Endothelial cell (in vitro differentiated cells): Measurements from ENCODE around the gene SRRM2. TPM values are rescaled to one million over a fixed set of nuclear protein-coding genes. Genes with fewer than 3 reads are reported as not detected.

Experiments used
- DNase-seq: peaks from one replicate; pipeline ENCODE4 v3.0.0; 2021; ENCODE audit warnings: low spot score
- H3K27ac Mint-ChIP-seq: one replicate; pipeline ENCODE4 v1.8.0; 2021; ENCODE audit warnings: mixed read lengths, inconsistent platforms; ENCODE audit not compliant: unreplicated experiment
- H3K27me3 Mint-ChIP-seq: one replicate; pipeline ENCODE4 v1.8.0; 2021; ENCODE audit warnings: mild to moderate bottlenecking, moderate library complexity, mixed read lengths, inconsistent platforms; ENCODE audit not compliant: unreplicated experiment
- H3K36me3 Mint-ChIP-seq: one replicate; pipeline ENCODE4 v1.8.0; 2021; ENCODE audit warnings: mild to moderate bottlenecking, low read depth, mixed read lengths, inconsistent platforms; ENCODE audit not compliant: unreplicated experiment
- H3K4me1 Mint-ChIP-seq: one replicate; pipeline ENCODE4 v1.8.0; 2021; ENCODE audit warnings: mild to moderate bottlenecking, mixed read lengths, inconsistent platforms; ENCODE audit not compliant: unreplicated experiment
- H3K4me3 Mint-ChIP-seq: one replicate; pipeline ENCODE4 v1.8.0; 2021; ENCODE audit warnings: mild to moderate bottlenecking, mixed read lengths, inconsistent platforms; ENCODE audit not compliant: unreplicated experiment
- H3K9me3 Mint-ChIP-seq: one replicate; pipeline ENCODE4 v1.8.0; 2021; ENCODE audit warnings: mixed read lengths, inconsistent platforms; ENCODE audit not compliant: unreplicated experiment
- CTCF ChIP-seq: fragments of 200-600 bp; sonication (generic); IDR thresholded peaks from one replicate; pipeline ENCODE4 v1.5.0; 2021; ENCODE audit warnings: antibody characterized with exemption; ENCODE audit not compliant: unreplicated experiment
- long read RNA-seq: library from polyadenylated mRNA; unstranded; transcript quantifications from one replicate; pipeline ENCODE4 v2.0.0, GENCODE V29; 2020; ENCODE audit not compliant: unreplicated experiment
- total RNA-seq: library from RNA; stranded (reverse); fragmentation: NEBNext Ultra II Directional; extraction: Animal tissue kit (Norgen Biotek cat#: 25700); gene quantifications from one replicate; pipeline ENCODE4 v1.2.1, GENCODE V29; 2021; ENCODE audit not compliant: unreplicated experiment

The SRRM2 gene
- total RNA-seq, result 456 TPM
- long read RNA-seq, transcript SRRM2-226 (4 exons, 461 nt), result major isoform, 9 of 21 reads
- long read RNA-seq, partial matches to known transcripts, result 12 of 21 reads
- long read RNA-seq, other reads (novel, unspliced or antisense), result 0 of 21 reads

GRCh38 chr16:2752035-2752849, at the start of gene SRRM2:
Gene SRRM2, plus strand, starts transcription at chr16:2752638. Its CDS starts 3,727 bp downstream, at chr16:2756365.
- peaks cover 49% of the 10 kb centered on the region for H3K4me1 Mint-ChIP-seq
- TF ChIP-seq CTCF, result no peak
- H3K27me3 Mint-ChIP-seq, result peaks cover 24% of the 10 kb centered on the region
- peak; percentile 92 for DNase-seq
- H3K4me3 Mint-ChIP-seq, result peak within 1 kb of the TSS; percentile 94
- H3K36me3 Mint-ChIP-seq, result peaks cover 28% of the 10 kb centered on the region
- H3K9me3 Mint-ChIP-seq, result no peaks in the 10 kb centered on the region
- peak within 1 kb of the TSS; percentile 99 for H3K27ac Mint-ChIP-seq

GRCh38 chr16:2702871-2703745, 49.3 kb upstream of the SRRM2 start:
- Mint-ChIP-seq H3K4me1 (no peaks in the 10 kb centered on the region), H3K36me3 (peaks cover 5% of the 10 kb centered on the region), H3K9me3 (no peaks in the 10 kb centered on the region), H3K27ac (no peak overlapping the region), H3K27me3 (peaks cover 3% of the 10 kb centered on the region), H3K4me3 (no peak overlapping the region)
- no peak for TF ChIP-seq CTCF
- no peak for DNase-seq

GRCh38 chr16:2704166-2704982, 48.1 kb upstream of the SRRM2 start:
- Mint-ChIP-seq H3K27me3 (peaks cover 4% of the 10 kb centered on the region), H3K36me3 (peaks cover 9% of the 10 kb centered on the region), H3K4me1 (no peaks in the 10 kb centered on the region), H3K9me3 (no peaks in the 10 kb centered on the region), H3K27ac (no peak overlapping the region), H3K4me3 (no peak overlapping the region)
- TF ChIP-seq CTCF, result no peak
- no peak for DNase-seq

GRCh38 chr16:2704983-2705275, 47.5 kb upstream of the SRRM2 start:
- Mint-ChIP-seq H3K9me3 (no peaks in the 10 kb centered on the region), H3K4me1 (no peaks in the 10 kb centered on the region), H3K36me3 (peaks cover 6% of the 10 kb centered on the region), H3K27me3 (peaks cover 4% of the 10 kb centered on the region), H3K27ac (no peak overlapping the region), H3K4me3 (no peak overlapping the region)
- no peak for TF ChIP-seq CTCF
- no peak for DNase-seq
